GDM1 (cell line): ENCODE results near the gene MPZL3.

Source experiments
- DNase-seq: peaks from one replicate; lab custom pipeline; 2025; lab: John Stamatoyannopoulos, UW

MPZL3 gene

DNA sequence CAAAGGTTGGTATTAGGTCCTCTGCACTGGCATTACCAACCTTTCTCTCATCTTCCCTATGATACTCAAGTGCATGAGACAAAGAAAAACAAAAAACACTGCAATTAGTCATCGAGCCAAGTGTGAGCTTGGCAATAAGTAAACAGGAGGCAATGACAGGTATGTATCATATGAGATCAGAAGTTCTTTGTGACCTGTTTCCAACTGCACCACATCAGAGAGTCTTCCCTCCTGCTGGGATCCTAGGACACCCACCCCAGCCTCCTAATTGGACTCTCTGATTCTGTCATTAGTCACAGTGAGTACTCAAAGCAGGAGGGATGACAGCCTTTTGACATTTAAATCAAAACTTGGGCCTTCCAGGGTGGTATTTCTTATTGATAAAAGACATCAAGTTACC is 19.5 kb downstream of the MPZL3 start:
- DNase-seq: no peak

DNA sequence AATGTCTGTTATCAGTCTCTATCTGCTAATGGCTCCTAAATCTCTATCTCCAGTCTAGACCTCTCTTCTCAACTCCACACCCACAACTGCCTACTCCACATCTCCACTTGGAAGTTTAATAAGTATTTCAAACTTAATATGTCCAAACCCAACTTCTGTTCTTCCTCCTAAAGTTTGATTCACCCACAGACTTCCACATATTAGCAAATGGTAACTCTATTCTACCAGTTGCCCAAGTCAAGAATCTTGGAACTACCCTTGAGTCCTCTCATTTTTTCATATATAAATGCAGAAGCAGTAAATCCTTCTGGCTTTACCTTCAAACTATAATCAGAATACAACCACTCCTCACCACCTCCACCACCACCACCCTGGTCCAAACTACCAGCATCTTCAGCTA is 20.7 kb downstream of the MPZL3 start:
- no peak for DNase-seq

DNA sequence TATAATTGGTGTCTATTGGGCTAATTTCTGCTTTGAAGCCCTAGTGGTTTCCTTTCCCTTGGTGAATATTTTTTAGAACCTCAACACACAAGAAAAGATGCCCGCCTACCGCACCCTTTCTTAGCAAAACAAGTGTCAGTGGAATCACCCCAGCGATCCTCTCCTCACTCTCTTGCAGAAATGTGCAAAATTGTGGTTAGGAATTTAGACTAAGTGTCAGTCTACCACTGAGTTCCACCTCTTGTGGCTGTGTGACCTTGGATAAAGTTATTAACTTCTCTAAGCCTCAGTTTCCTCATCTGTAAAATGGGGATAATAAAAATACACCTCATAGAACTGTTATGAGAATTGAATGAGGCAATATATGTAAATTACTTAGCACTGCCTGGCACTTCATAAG is 22.1 kb downstream of the MPZL3 start:
- DNase-seq: no peak

DNA sequence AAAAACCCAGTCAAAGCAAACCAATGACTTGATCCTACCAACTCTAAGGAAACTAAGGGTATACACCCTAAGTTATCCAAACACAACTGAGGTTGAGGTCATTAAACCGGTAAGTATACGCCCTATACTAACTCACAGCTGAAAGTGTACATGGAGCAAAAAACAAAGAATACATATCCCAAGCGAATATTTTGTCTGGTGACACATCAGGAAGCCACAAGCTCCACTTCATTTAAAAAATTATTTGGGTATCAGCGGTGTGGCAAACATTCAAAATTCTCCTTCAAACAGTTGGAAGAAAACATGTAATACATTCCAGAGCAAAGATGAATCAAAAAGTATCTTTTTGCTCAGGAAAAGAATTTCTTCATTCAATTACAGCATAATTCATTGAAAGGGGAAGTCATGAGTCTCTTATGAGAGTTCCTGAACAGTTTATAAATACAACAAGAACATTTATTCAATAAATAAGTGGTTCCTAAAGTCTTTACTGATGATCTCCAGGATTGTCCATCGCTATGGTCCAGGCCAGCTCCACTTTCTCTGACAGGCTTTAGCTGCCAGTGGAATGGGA is 22.8 kb downstream of the MPZL3 start:
- no peak for DNase-seq

DNA sequence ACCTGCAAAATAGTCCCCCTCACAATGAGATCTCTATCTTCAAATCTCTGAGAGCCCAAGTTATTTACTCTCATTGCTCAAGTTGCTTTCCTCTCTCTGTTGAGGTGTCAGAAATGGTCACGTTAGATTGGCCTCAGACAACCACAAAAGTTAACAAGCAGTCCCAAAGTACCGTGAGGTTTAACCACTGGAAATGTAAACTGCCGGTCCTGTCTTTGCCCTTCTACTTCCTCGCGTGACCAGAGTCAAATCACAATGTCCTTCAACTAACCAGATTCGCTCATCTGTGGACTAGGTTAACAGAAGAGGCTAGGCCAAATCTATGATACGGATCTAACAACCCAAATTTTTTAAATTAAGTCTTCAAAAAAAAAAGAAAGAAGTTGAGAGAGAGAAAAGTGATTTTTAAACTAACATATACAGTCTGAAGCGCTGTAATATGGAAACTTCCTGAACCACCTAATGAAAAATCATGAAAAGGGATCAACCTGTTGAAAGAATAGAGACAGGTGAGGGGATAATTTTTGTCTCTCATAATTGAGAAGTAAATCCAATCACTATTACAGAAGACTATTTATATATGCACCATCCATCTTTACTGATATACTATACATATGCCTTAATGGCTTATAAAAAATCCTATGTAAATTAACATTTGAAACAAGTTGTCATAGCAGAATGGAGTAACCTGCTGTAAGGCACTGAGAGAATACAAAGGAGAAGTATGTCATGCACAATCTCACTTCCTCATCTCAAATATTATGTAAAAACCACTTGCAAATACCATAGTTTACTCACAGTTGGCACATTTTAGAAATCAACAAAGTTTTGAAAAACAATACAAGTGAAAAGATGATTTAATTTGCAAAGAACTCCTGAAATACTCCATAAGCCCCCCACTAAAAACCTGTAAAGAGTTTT is 24.0 kb downstream of the MPZL3 start:
- no peak for DNase-seq

DNA sequence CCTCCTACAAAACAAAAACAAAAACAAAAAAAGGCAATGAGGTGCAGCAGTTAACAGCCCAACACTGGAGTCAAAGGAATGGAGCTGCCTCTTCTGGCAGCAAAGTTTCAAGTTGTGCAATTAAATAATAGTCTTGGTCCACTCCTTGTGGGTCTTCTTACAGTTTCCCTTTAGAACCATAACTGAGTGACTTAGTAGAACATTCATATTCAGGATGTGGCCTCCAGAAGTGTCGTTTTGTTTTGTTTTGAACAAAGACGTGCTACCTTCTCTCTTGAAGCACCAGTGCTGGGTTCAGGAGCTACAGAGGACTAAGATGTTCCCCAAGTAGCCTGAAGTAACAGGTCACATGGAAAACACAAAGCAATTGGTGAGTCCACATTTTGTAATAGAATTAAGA is 25.4 kb downstream of the MPZL3 start:
- no peak for DNase-seq

DNA sequence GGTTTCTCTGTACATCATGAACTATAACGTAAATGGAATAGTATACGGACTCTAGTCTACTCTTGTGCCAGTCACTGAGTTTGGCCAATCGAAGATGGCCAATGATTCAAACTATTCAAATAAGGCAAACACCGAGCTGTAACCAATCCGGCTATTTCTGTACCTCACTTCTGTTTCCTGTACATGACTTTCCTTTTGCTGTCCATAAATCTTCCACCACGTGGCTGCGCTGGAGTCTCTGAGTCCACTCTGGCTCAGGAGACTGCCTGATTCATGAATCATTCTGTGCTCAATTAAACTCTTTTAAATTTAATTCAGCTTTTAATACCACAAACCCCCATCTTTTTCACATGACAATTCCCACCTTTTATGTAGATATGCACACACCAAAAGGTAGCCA is 25.9 kb downstream of the MPZL3 start:
- peak; percentile 43 for DNase-seq

DNA sequence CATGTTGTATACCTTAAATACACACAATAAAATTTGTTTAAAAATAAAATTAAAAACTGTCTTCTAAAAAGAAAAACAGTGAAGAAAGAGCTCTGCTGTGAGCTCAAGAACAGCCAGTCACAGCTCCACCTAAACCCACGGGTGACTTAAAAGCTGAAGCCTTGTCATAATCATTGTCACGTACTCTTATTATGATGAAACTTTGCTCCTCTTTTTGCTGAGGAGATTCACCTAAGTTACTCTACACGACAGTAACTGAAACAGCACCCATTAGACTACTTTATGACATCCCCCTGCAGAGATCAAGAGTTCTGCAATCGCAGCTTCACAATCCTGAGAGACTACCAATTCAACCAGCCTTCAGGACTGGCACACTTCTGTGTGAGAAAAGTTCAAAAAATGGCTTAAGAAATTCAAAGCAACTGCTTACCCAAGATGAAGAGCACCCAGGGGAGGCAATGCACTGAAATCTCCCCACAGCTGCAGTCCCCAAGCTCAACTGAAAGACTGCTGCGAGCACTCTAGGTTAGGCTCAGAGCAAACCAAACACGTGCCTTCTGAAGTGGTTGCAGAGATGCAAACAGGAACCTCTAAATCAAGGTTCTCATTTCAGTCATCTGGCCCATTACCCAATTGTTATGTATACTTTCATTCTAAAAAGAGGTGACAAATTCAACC is 27.5 kb downstream of the MPZL3 start, which contains the start of gene JAML:
Gene JAML (minus strand): TSS at position 501 of the 678 bp plus-strand sequence. CDS start 10,145 bp downstream, outside the sequence.
- DNase-seq: no peak

DNA sequence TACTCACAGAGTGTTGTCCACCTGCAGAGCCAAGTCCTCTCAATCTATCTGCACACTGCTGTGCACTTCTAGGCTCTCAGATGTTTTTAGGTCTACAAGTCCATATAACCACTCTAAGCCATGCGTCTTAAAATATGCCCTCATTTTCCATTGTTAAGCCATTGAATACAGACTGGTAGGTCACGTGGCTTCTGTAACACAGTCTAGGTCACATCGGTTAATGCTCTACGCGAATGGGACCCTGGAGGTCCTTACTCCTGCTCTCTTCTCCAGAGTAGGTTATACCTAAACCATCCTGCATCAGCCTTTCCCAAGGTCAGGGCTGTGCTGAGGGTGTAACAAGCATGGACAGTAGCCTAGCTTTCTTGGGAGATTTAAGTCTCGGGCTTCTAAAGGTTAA is 28.2 kb downstream of the MPZL3 start:
- DNase-seq: no peak

DNA sequence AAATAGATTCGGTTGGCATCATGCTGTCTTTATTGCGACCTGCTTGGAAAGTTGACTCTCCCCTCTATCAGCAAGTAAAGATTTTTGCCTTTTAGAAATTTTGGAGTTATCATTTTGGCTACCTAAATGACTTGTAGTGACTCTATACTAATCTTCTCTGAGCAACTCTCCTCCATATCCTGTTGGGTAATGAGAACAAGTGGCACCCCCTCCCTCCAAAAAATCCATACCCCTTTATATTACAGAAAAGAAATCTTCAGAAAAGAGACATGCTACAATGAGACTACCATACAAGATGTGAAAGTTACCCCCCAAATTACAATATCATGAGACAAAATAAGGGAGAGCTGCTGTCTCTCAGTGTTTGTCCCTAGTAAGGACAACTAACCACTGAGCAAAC is 28.6 kb downstream of the MPZL3 start:
- no peak for DNase-seq

DNA sequence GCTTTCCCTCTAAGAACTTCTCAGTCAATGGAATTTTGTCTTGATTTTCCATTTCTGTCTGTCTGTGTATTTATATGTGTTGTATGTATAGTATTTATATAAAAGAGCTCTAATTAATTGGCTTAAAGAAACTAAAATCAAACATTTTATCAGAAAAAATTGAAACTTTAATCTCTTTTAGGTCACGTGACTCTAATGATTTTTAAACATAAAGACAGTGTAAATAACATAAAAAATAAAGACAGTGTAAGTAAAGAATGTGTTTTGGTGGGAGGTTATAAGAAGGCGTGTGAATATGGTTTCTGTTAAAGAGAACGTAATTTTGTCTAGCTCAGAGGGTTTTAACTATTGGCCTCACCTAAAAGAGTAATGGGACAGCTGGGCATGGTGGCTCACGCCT is 29.7 kb downstream of the MPZL3 start:
- DNase-seq: no peak

DNA sequence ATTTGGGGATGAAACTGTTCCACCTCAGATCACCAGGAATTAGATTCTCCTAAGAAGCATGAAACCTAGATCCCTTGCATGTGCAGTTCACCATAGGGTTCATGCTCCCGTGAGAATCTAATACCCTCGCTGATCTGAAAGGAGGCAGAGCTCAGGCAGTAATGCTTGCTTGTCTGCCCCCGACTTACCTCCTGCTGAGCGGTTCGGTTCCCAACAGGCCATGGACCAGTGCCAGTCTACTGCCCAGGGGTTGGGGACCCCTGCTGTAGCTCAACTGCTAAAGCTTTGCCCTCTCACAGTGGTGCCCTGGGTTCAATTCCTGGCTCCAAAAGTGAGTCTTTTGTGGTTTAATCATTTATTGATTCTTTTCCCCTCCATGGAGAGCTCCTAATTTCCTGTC is 30.7 kb downstream of the MPZL3 start:
- no peak for DNase-seq

DNA sequence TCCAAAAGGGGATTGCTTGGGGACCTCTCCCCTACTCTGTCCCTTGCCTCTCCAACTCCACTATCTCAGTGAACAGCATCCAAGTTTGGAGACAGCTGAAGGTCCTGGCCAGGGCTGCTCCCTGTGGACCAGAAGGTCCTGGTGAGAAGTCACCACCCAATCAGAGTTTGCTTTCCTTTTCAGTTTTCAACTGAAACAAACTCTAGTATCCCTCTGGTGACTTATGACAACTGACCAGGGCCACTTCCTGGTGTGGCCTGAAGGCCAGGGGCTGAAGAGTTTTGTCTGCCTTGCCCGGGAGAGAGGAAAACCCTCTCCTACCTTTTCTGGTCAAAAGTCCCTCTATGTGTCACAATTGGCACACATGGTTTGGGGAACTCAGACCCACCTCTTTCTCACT is 32.4 kb downstream of the MPZL3 start:
- DNase-seq: no peak

DNA sequence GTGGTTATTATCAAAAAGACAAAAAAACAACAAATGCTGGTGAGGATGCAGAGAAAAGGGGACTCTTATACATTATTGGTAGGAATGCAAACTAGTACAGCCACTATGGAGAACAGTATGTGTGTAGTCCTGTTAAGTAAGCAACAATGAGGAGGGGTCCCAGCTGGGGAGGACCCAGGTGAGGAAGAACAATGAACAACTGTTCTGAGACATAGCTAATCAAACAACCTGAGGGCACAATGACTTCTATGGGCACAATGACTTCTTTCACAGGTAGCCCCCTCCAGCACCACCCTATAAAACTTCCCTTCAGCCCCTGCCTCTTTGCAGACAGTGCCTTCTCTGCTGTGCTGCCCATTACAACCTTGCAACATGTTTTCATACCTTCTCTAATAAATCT is 32.9 kb downstream of the MPZL3 start:
- DNase-seq: no peak

DNA sequence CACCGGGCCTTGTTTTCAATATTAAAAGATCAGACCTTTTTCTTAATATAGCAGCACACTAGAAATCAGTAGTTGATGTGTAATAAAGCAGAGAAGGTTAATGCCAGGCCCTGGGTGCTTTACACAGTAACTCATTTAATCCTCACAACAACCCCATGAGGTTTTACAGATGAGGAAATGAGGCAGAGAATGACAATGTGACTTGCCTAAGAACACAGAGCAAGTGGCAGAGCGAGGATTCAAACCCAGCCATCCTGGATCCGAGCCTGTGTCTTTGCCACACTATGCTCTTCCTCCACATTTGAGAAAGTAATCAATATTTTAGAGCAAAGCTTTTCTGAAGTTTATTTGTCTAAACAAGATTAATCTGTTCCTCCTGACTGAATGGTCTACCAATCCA is 34.6 kb downstream of the MPZL3 start:
- DNase-seq: no peak

DNA sequence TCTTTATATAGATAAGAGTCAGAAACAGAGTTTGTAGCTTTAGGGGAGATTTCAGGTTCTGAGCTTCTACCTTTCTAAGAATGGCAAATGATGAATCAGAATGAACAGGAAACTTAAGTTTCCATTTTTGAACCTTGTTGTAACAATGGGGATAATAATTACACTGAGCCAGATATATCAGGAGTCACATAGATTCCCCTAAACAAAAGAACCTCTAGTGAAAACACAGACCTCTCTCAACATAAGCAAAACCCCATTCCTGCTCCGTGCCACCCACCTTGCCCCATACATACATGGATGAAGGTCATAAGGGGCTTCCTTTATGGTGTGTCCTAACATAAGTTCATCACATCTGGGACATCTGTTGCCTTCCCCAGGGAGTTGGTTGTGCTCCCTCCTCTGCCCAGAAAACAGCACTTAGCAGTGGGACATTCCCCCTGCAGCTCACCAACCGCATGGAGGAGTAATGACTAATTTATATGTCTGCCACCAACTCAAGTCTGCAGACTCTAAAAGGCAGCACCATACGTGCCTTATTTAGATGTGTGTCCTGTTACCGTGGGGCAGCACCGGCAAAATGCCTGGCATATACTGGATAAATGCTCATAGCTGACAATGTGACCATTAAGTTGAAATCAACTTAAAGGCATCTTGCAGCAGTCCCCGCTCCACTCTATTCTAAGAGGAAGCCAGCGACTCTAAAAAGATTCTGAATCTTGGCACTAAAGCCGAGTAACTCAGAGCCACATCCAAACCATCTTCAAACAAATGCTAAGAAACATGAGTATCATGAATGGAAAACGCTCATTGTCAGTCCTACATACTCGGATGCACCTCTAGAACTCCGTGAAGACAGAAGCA is 35.3 kb downstream of the MPZL3 start:
- no peak for DNase-seq

DNA sequence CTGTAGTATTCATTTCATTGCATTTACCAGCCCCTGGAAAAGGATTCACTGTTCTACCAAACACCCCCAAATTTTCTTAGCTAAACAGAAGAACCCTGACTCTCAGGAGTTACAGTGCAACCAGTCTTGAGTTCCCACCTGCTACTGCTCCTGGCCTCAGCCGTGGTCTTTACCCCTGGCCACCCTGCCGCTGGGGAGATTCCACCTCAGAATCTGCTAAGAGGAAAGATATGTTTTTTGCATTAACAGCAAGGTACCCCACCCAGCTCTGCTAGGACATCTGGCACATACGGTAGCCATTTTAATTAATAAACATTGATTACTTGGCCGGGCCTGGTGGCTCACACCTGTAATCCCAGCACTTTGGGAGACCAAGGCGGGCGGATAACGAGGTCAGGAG is 36.4 kb downstream of the MPZL3 start:
- DNase-seq: no peak

DNA sequence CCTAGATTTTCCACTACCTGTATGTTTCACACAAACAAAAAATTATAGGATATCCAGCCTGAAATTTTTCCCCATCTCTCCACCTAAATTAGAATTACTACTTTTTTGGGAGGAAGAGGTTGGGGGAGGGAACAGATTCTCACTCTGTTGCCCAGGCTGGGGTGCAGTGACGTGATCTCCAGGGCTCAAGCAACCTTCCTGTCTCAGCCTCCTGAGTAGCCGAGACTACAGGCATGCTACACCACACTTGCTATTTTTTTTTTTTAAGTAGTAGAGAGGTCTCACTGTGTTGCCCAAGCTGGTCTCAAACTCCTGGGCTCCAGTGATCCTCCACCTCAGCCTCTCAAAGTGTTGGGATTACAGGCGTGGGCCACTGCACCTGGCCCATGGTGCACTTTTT is 36.9 kb downstream of the MPZL3 start:
- no peak for DNase-seq

DNA sequence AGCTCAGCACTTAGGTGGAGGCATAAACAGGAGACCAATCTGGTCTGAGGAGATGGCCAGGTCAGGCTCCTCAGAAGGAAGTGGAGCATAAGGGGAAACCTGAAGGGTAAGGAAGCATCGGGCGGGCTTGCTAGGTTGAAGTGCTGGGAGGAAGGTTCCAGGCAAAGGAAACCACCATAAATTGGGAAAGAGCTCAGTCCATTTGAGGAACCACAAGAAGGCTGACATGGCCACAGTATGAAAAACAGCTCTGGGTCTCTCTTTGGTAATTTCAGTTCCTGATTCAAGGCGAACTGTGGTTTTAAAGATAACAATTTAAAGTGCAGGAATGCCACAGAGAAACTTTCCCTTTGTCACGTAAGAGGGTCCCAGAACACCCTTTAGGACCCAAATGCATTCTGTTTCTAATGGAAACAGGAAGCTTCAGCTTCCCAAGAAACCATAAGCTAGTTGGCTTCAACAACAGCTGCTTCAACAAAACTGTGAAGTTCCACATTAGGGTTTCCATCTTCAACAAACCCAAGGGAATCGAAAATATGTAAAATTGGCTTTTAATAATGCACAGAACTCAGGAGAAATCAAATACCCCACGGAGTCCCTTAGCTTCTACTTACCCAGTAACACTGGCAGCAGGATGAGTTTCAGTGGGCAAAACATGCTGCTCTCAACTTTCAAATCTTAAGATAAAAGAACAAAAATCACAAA is 37.8 kb downstream of the MPZL3 start:
- DNase-seq: peak; percentile 59

DNA sequence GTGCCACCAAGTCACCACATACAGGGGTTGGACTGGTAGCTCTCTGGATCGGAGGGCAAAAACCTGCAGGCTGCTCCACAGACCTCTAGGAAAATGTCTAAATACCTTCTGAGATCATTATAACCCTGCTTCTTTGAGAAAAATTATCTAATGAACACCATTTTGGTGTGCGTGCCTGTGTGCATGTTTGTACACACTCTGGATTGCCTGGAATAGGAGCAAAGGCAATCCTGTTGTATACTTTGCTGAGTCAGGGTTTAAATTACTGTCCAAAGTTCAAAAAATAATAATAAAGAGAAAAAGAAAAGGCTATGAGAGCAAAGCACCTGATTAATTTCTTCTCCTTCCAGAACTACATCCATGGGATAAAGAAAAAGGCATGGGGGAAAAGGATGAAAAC is 38.4 kb downstream of the MPZL3 start:
- DNase-seq: no peak

DNA sequence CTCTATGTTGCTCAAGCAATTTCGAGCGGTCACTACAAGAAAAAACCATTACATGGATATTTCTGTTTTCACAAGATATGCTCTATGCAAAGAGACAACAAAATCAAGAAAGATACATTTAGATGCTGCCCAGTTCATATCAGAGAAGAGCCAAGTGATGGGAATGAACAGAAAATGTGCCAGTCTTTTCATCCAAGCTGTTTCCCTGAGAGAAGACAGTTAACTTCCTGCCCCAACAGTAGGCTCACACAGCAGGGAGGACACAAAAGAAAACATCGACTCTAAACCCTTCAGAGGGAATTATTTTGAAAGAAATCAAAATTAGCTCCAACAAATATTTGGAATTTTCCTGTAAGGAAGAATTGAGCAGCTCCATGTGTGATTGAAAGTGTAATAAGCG is 39.0 kb downstream of the MPZL3 start:
- no peak for DNase-seq
